Head of caudate nucleus (tissue), 42 donors: ENCODE measurements around the gene MCUR1.
"Not testable (repeated sequence)": the region's sequence is repeated elsewhere in the genome, so short reads cannot be mapped to it uniquely, and the experiment has no call there.

Experiments
- DNase-seq, 42 donors: peaks; one replicate each; pipeline versions ENCODE4 v3.0.0 to v3.0.0-alpha.2; 2020 to 2021; ENCODE audit warnings: mixed read lengths in 7 of 42
- intact Hi-C: fragments of 100-400 bp; cut with DNase I; formaldehyde crosslinking; loops from one replicate; pipeline ENCODE4 v1.15.0; 2022

Gene MCUR1

DNA sequence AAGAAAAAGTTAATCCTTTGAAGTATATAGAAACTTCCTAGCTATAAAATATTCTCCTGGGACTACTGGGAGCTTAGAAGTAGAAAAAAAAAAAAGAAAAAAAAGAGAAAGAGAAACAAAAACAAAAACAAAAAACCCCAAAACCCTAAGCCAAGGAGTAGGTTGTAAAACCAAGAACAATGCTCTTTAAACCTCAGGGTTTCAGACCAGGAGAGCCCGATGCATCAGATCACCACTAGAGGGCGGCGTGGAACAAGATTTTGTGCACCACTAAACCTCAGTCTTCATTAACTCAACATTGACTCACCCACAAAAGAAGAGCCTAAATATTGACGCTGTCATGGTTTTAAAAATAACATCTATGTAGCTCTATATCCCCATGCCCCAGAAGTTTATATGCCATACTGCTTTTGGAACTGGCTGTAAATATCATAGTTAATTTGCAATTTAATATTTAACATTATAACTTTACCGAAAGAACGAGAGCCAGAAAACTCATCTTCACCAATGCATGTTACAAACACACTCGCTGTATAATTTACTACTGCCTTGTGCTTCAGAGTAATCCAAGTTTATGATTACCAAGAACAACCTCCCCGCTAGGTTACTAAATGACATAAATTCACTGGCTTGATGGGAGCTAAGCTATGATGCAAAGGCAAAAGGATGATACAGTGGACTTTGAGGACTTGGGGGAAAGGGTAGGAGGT, 19.2 kb downstream of the MCUR1 start:
- intact Hi-C loops: no loop called here

DNA sequence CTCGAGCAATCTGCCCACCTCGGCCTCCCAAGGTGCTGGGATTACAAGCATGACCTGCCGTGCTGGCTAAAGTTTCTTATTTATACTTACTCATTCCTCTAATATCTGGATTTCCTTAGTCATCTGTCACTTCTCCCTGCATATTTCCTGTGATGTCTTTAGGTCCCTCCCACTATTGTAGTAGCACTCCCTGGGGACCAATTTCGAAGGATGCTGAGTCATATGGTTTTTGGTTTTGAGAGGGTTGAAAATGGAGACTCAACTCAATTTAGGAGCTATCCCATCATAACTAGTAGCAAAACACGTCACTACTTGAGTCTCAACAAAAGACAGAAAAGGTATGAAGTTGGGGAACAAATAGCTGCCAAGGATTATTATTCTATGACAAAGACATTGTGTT, 20.2 kb downstream of the MCUR1 start:
- intact Hi-C loops: no loop called here
- peak in 1 of 42 donors; percentile 32 for DNase-seq

More for the DNA sequence above, 19.2 kb downstream of the MCUR1 start:
- DNase-seq: peak; percentile 62 to 95 (median 86)

DNA sequence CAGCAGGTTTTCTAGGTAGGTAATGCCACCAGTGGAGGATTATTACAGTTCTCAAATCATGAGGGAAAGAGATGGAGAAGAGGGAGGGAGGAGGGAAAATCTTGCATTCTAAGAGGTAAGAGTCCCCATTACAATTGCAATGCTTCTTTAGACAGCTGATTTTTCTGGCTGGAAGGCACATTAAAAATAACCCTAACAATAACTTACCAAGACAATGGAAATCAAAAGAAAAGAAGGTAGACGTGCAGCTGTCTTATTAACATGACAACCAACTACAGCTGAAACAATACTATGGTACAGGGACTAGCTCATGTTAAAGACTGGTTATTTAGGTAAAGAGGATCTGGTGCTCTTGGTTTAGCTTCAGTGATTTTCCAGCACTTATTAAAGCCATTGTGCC, 24.6 kb downstream of the MCUR1 start:
- no peak for DNase-seq
- intact Hi-C loops: no loop called here

DNA sequence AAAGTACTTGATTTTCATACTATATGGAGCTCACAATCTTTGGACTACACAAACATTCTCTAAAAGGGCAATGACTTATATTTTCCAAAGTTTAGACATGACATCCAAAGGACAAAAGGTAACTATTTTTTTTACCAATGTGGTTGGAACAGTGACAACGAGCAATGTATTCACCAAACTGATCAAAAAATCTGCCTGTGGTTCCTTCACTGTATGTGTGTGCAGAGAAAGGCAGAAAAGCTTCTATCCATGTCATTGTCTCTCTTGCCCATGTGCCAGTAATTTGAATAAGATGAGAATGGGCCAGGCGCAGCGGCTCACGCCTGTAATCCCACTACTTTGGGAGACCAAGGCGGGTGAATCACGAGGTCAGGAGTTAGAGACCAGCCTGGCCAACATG, 25.5 kb downstream of the MCUR1 start:
- peak in 1 of 42 donors; percentile 4 for DNase-seq
- intact Hi-C loops: no loop called here

DNA sequence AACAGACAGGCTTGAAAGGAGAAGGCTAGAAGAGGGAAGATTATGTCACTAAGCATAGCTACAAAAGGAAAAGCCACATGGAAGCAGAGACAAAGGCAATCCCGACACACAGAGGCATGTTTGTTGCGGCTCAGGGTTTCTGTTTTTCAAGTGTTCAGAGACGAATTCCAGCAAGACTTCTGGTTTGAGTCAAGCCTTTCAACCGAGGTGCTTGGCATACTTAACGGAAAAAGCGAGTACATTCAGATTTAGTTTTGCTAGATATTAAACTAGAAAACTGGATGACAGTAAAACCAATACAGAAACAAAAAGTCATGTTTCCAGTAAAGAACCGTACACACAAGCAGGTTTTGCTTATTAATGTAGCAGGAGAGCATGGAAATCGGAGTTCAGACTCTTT, 27.2 kb downstream of the MCUR1 start:
- intact Hi-C loops: no loop called here
- DNase-seq: peak in 2 of 42 donors; percentile 5 to 52

DNA sequence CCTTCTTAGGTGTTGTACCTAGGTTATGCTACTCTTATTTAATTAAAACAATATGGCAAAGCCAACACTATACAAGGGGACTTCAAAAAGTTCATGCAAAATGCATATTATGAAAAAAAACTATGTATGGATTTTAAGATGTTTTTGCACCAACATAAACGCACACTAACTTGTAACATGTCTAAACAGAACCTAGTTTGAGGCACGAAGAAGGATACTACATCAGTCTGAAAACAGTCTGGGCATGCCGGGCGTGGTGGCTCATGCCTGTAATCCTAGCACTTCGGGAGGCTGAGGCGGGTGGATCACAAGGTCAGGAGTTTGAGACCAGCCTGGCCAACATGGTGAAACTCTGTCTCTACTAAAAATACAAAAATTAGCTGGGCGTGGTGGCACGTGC, 34.2 kb downstream of the MCUR1 start:
- peak in 1 of 42 donors; percentile 17 for DNase-seq
- intact Hi-C loops: not testable (repeated sequence)

DNA sequence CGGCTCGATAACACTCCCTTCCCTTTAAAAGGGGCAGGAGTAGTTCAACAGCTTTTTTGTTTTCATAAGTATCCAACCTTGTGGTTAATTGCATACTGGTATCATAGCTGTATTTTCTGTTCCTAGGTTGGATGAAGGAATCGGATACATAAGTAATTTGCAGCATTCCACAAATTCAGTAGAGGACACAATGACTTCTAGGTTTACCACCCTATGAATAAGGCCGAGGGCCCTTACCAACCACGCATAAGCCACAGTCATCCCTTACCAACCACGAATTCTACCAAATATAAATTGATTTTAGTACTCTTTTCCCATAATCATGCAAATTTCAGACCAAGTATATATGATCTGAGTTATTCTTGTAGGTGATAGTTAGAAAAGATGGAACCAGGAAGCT, 36.3 kb downstream of the MCUR1 start:
- DNase-seq: no peak
- intact Hi-C loops: no loop called here

DNA sequence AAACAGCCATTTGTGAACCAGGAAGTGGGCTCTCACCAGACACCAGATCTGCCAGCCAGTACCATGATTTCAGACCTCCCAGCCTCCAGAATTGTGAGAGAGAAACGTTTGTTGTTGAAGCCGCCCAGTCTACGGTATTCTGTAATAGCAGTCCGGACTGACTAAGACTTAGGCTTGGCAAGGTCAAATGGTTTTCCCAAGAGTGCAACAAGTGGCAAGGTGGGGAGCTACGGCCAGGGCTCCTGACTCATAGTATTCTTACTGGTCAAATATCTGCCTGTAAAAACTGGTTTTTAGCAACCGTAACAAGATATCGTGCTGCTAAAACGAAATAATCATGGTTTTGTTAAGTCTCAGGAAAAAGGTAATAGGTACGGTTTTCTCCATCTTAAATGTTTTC, 37.8 kb downstream of the MCUR1 start:
- intact Hi-C loops: no loop called here
- DNase-seq: no peak

DNA sequence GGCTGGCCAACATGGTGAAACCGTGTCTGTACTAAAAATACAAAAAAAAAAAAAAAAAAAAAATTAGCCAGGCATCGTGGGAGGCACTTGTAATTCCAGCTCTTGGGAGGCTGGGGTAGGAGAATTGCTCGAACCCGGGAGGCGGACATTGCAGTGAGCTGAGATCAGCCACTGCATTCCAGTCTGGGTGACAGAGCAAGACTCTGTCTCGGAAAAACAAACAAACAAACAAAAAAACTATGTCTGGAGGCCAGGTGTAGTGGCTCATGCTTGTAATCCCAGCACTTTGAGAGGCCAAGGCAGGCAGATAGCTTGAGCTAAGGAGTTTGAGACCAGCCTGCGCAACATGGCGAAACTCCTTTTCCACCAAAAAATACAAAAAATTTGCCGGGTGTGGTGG, 38.9 kb downstream of the MCUR1 start:
- DNase-seq, intact Hi-C loops: not testable (repeated sequence)

DNA sequence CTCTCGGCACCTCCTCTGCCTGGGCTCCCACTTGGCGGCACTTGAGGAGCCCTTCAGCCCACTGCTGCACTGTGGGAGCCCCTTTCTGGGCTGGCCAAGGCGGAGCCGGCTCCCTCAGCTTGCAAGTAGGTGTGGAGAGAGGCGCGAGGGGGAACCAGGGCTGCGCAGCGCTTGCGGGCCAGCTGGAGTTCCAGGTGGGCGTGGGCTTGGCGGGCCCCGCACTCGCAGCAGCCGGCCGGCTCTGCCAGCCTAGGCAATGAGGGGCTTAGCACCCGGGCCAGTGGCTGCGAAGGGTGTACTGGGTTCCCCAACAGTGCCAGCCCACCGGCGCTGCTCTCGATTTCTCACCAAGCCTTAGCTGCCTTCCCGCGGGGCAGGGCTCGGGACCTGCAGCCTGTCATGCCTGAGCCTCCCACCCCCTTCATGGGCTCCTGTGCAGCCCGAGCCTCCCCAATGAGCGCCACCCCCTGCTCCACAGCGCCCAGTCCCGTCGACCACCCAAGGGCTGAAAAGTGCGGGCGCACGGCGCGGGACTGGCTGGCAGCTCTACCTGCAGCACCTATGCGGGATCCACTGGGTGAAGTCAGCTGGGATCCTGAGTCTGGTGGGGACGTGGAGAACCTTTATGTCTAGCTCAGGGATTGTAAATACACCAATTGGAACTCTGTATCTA, 41.9 kb downstream of the MCUR1 start:
- intact Hi-C loops, DNase-seq: not testable (repeated sequence)

DNA sequence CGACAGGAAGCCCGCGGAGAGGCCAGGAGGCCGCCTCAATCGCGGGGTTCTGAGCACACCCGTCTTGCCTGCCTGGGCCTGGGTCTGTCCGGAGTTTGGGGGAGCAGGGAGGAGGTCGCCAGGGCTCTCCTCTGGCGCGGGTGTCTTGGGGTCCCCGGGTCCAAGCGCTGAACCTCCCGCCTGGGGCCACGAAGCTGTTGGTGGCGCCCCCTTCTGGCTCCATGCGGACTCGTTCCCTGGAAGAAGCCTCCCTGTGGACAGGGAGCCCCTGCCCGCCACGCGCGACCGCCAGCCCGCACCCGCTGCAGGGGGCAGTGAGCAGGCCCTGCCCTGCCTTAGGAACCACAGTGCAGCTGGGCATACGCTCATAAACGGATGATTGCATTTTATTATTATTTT, 44.7 kb downstream of the MCUR1 start:
- no peak for DNase-seq
- intact Hi-C loops: no loop called here

DNA sequence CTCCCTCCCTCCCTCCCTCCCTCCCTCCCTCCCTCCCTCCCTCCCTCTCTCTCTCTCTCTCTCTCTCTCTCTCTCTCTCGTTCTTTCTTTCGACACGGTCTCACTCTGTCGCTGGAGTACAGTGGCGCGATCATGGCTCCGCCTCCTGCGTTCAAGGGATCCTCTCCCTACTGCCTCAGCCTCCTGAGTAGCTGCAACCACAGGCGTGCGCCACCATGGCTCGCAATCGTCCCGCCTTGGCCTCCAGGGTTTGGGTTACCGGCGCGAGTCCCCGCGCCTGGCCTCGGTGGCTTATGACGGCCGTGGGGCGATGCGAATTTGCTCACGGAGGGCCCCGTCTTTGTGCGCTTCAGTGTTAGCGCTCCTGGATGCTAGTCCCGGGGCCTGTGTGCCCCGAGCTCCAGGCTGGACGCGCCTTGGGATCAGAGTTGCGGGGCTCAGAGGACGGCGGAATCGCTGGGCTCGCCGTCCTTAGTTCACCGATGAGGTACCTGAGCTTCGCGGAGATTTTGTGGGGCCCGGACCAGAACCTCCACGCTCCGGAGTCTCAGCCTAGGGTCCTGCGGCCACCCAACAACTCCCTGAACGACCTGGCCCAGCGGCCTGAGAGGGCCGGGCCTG, 45.2 kb downstream of the MCUR1 start:
- no peak for DNase-seq
- intact Hi-C loops: no loop called here

DNA sequence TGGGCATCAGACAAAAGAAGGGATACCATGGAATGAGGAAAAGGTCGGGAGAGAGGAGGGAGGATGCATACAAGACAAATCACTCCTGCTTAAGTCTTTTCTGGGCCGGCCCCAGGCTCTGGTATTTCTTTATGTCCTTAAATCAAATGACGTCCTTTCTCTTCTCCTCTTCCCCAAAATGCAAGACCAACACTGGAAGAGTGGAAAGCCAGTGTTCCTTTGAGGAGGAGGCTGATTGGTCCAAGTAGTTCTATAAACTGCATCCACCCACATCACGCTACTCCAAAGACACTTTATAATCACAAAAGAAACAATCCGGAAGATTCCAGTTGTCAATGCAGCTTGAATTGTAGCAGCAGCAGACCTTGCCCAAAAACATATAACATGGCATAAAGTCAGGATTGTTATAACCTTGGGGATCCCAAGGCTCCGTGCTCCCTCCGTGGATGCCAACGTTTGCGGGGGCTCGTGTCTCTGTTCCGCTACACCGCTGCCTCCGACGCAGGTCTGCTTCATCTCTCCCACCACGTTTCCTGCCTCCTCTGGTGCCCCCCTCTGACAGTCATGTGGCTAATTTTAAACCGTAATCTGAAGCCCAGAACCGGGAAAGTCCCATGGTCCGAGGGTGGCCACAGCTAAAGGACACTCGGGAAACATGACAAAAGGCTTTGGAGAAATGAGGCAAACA, 47.1 kb downstream of the MCUR1 start:
- intact Hi-C loops: no loop called here
- DNase-seq: peak; percentile 14 to 82 (median 48)

DNA sequence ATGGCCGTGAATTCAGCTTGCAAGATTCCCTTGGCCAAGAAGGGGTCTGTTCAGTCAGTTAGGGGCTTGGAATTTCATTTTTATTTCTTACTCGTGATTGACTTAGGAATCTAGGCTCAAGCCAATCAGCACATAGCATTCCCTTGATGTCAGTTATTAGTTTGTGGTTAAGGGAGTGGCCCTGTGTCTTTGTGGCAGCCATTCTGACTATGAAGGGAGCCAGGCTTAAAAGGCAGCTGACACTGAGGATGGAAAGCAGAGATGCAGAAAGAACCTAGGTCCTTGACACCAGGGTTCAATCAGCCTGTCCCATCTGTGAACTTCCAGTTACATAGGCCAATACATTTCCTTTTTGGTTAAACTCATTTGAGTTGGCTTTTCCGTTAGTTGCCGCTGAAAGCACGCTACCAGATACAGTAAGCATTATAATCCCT, 48.1 kb downstream of the MCUR1 start:
- DNase-seq: no peak
- intact Hi-C loops: no loop called here

DNA sequence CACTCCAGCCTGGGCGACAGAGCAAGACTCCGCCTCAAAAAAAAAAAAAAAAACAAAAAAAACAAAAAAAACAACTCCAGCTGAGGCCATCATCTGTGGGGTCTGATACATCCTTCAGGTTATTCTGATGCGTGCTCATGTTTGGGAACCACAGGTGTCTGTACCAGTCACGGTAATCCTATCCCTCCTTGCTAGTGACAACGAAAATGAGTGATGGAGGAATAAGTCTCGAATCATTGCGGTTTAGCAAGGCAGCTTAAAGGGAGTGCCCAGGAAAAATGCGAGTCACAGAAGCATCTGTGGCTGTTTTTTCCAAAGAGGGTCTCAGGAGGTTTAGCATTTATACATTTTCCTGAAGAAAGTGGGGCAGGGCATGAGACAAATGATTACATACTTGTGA, 48.8 kb downstream of the MCUR1 start:
- intact Hi-C loops: no loop called here
- no peak for DNase-seq

DNA sequence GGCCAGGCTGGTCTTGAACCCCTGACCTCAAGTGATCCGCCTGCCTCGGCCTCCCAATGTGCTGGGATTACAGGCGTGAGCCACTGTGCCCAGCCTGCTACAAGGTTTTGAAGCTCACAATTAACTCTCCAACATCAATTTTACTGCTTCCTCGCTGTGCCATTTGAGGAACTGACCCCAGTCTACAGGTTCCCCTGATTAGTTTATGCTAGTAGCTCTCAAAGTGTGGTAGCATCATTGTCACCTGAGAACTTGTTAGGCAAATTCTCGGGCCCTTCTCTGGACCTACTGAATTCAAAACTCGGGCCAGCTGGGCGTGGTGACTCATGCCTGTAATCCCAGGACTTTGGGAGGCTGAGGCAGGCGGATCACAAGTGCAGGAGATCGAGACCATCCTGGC, 49.4 kb downstream of the MCUR1 start:
- DNase-seq: no peak
- intact Hi-C loops: no loop called here

DNA sequence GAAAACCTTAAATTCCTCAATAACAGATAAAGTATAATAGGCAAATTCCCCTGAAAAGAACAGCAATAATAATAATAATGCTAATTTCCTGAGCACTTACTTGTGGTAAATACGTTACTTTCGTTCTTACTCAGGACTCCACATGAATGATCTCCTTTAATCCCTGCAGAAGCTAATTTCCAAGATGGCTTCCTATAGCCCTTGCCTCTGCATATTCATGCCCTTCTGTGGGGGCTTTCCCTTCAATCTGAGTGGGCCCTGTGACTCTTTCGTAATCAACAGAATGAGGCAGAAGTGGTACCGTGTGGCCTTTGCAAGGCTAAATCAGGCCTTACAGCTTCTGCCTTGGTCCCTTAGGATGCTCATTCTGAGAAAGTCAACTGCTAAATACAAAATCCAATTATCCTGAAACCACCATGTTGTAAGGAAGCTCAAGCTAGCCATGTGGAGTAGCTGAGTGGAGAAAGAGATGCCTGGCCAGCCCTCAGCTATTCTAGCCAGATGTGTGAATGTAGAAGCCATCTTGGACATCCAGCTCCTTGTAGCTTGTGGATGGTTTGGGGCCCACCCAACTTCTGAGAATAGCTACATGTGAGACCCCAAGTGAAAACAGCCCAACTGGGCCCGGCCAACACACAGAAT, 50.5 kb downstream of the MCUR1 start:
- intact Hi-C loops: no loop called here
- no peak for DNase-seq

DNA sequence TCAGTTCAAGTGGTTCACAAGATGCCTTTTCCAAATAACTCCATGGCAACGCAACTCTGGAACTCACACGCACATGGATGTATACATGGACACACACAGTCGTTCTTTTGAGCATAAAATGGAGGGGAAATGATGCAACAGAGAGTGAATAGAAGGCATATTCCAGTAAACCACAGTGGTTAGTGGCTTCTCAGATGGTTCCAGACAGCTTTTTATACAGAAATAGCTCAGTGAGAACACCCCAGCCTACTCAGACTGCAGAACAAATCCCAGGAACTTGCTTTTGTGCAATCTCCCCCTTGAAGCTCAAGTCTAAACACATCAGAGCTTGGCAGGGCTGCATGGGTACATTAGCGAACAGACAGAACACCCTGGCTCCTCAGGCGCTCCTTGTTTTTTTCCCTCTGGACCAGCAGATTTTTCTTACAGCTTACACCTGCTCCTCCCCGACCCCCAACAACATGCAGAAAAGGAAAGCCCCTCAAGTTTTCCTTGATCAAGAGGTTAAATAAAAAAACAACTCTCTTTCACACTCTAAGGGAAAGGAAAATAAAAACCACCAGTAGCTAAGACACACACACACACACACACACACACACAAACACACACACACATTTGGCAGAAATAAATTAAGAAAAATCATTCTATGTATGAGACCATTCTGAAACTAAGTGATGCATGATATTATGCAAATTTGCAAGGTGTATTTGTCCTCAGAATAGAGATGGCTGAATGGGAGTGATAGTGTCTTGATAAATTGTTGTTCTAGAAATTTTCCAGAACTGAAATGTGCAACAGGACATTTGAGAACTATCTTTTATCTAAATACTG, 51.5 kb downstream of the MCUR1 start:
- intact Hi-C loops: no loop called here
- peak in 38 of 42 donors; percentile 10 to 91 (median 56) for DNase-seq
